ENCODE measurements around the gene ASAP2. TPM values are rescaled to one million over a fixed set of nuclear protein-coding genes. Genes with fewer than 3 reads are reported as not detected.

ASAP2 gene
- total RNA-seq, 1 experiment from 2014 or later, result not detected

- Histone ChIP-seq H3K27ac (ENCODE audit: low read length) (no peak overlapping the region), H3K79me2 (ENCODE audit: low read length) (no peaks in the 10 kb centered on the region), H4K20me1 (ENCODE audit: insufficient read depth, low read depth, low read length) (no peaks in the 10 kb centered on the region), H3K4me3 (ENCODE audit: low read length) (no peak overlapping the region), H3K9me3 (ENCODE audit: low read length) (no peaks in the 10 kb centered on the region), H3K27me3 (ENCODE audit: low read length) (no peaks in the 10 kb centered on the region), H3K9me2 (replicated peaks; ENCODE audit: insufficient read depth, low read length) (no peaks in the 10 kb centered on the region), H3K36me3 (ENCODE audit: insufficient read depth, low read length) (no peaks in the 10 kb centered on the region), H3K9ac (ENCODE audit: low read length) (no peak overlapping the region), H3K4me2 (ENCODE audit: low read depth, low read length, poor library complexity, severe bottlenecking) (no peak overlapping the region), H2AFZ (ENCODE audit: low read length) (no peak overlapping the region), H3K4me1 (ENCODE audit: low read length) (peaks cover 5% of the 10 kb centered on the region; the same call in 1 of the 2 replicates)
- DNase-seq, result no peak
Observed at GRCh38 chr2:9358846-9359245, 152.2 kb downstream of the ASAP2 start.

- Histone ChIP-seq H2AFZ (ENCODE audit: low read length) (no peak overlapping the region), H3K27me3 (ENCODE audit: low read length) (no peaks in the 10 kb centered on the region), H3K4me3 (ENCODE audit: low read length) (no peak overlapping the region), H3K36me3 (ENCODE audit: insufficient read depth, low read length) (no peaks in the 10 kb centered on the region), H3K4me1 (ENCODE audit: low read length) (peaks cover 5% of the 10 kb centered on the region; the same call in 1 of the 2 replicates), H3K9ac (ENCODE audit: low read length) (no peak overlapping the region), H3K4me2 (ENCODE audit: low read depth, low read length, poor library complexity, severe bottlenecking) (no peak overlapping the region), H3K79me2 (ENCODE audit: low read length) (no peaks in the 10 kb centered on the region), H3K27ac (ENCODE audit: low read length) (no peak overlapping the region), H3K9me3 (ENCODE audit: low read length) (no peaks in the 10 kb centered on the region), H4K20me1 (ENCODE audit: insufficient read depth, low read depth, low read length) (no peaks in the 10 kb centered on the region), H3K9me2 (replicated peaks; ENCODE audit: insufficient read depth, low read length) (no peaks in the 10 kb centered on the region)
- DNase-seq, result no peak
Observed at GRCh38 chr2:9359463-9359862, 152.9 kb downstream of the ASAP2 start.

GRCh38 chr2:9360110-9360509, 153.5 kb downstream of the ASAP2 start:
- Histone ChIP-seq H3K9ac (ENCODE audit: low read length) (no peak overlapping the region), H3K4me1 (ENCODE audit: low read length) (peaks cover 5% of the 10 kb centered on the region; the same call in 1 of the 2 replicates), H3K4me3 (ENCODE audit: low read length) (no peak overlapping the region), H3K9me3 (ENCODE audit: low read length) (no peaks in the 10 kb centered on the region), H3K27ac (ENCODE audit: low read length) (no peak overlapping the region), H4K20me1 (ENCODE audit: insufficient read depth, low read depth, low read length) (no peaks in the 10 kb centered on the region), H3K79me2 (ENCODE audit: low read length) (no peaks in the 10 kb centered on the region), H3K9me2 (replicated peaks; ENCODE audit: insufficient read depth, low read length) (no peaks in the 10 kb centered on the region), H3K36me3 (ENCODE audit: insufficient read depth, low read length) (no peaks in the 10 kb centered on the region), H2AFZ (ENCODE audit: low read length) (no peak overlapping the region), H3K4me2 (ENCODE audit: low read depth, low read length, poor library complexity, severe bottlenecking) (no peak overlapping the region), H3K27me3 (ENCODE audit: low read length) (no peaks in the 10 kb centered on the region)
- no peak for DNase-seq

- Histone ChIP-seq H3K79me2 (ENCODE audit: low read length) (no peaks in the 10 kb centered on the region), H3K4me1 (ENCODE audit: low read length) (peaks cover 5% of the 10 kb centered on the region; the same call in 1 of the 2 replicates), H3K27me3 (ENCODE audit: low read length) (no peaks in the 10 kb centered on the region), H3K4me3 (ENCODE audit: low read length) (no peak overlapping the region), H3K9me2 (replicated peaks; ENCODE audit: insufficient read depth, low read length) (no peaks in the 10 kb centered on the region), H3K27ac (ENCODE audit: low read length) (no peak overlapping the region), H2AFZ (ENCODE audit: low read length) (no peak overlapping the region), H4K20me1 (ENCODE audit: insufficient read depth, low read depth, low read length) (no peaks in the 10 kb centered on the region), H3K9me3 (ENCODE audit: low read length) (no peaks in the 10 kb centered on the region), H3K36me3 (ENCODE audit: insufficient read depth, low read length) (no peaks in the 10 kb centered on the region), H3K4me2 (ENCODE audit: low read depth, low read length, poor library complexity, severe bottlenecking) (no peak overlapping the region), H3K9ac (ENCODE audit: low read length) (no peak overlapping the region)
- no peak for DNase-seq
Observed at GRCh38 chr2:9360701-9361100, 154.1 kb downstream of the ASAP2 start.

- Histone ChIP-seq H3K36me3 (ENCODE audit: insufficient read depth, low read length) (no peaks in the 10 kb centered on the region), H3K79me2 (ENCODE audit: low read length) (no peaks in the 10 kb centered on the region), H3K4me1 (ENCODE audit: low read length) (peaks cover 5% of the 10 kb centered on the region; the same call in 1 of the 2 replicates), H3K4me2 (ENCODE audit: low read depth, low read length, poor library complexity, severe bottlenecking) (no peak overlapping the region), H2AFZ (ENCODE audit: low read length) (no peak overlapping the region), H3K27ac (ENCODE audit: low read length) (no peak overlapping the region), H3K27me3 (ENCODE audit: low read length) (no peaks in the 10 kb centered on the region), H3K9me3 (ENCODE audit: low read length) (no peaks in the 10 kb centered on the region), H3K9me2 (replicated peaks; ENCODE audit: insufficient read depth, low read length) (no peaks in the 10 kb centered on the region), H4K20me1 (ENCODE audit: insufficient read depth, low read depth, low read length) (no peaks in the 10 kb centered on the region), H3K9ac (ENCODE audit: low read length) (no peak overlapping the region), H3K4me3 (ENCODE audit: low read length) (no peak overlapping the region)
- no peak for DNase-seq
Observed at GRCh38 chr2:9364373-9364772, 157.8 kb downstream of the ASAP2 start.

- H3K9me3 ChIP-seq (ENCODE audit: low read length), result no peaks in the 10 kb centered on the region
- no peak overlapping the region for H3K9ac ChIP-seq (ENCODE audit: low read length)
Observed at GRCh38 chr2:9364791-9365497, 158.3 kb downstream of the ASAP2 start.

GRCh38 chr2:9365498-9366019, 158.9 kb downstream of the ASAP2 start:
- Histone ChIP-seq H3K79me2 (ENCODE audit: low read length) (no peaks in the 10 kb centered on the region), H3K36me3 (ENCODE audit: insufficient read depth, low read length) (no peaks in the 10 kb centered on the region), H2AFZ (ENCODE audit: low read length) (no peak overlapping the region), H3K9me2 (replicated peaks; ENCODE audit: insufficient read depth, low read length) (no peaks in the 10 kb centered on the region), H3K4me3 (ENCODE audit: low read length) (no peak overlapping the region), H3K4me1 (ENCODE audit: low read length) (peaks cover 5% of the 10 kb centered on the region; the same call in 1 of the 2 replicates), H3K27me3 (ENCODE audit: low read length) (no peaks in the 10 kb centered on the region), H3K27ac (ENCODE audit: low read length) (no peak overlapping the region), H4K20me1 (ENCODE audit: insufficient read depth, low read depth, low read length) (0 out of 2 replicates have a peak, but pooled peaks cover 1% of the 10 kb centered on the region), H3K9me3 (ENCODE audit: low read length) (no peaks in the 10 kb centered on the region), H3K9ac (ENCODE audit: low read length) (no peak overlapping the region), H3K4me2 (ENCODE audit: low read depth, low read length, poor library complexity, severe bottlenecking) (no peak overlapping the region)
- no peak for DNase-seq

More at GRCh38 chr2:9364791-9365497, 158.3 kb downstream of the ASAP2 start:
- H3K9me2 ChIP-seq (replicated peaks; ENCODE audit: insufficient read depth, low read length), result no peaks in the 10 kb centered on the region
- H3K27me3 ChIP-seq (ENCODE audit: low read length), result no peaks in the 10 kb centered on the region
- no peak overlapping the region for H3K4me3 ChIP-seq (ENCODE audit: low read length)
- H3K79me2 ChIP-seq (ENCODE audit: low read length), result no peaks in the 10 kb centered on the region
- no peaks in the 10 kb centered on the region for H4K20me1 ChIP-seq (ENCODE audit: insufficient read depth, low read depth, low read length)
- peaks cover 5% of the 10 kb centered on the region; the same call in 1 of the 2 replicates for H3K4me1 ChIP-seq (ENCODE audit: low read length)
- DNase-seq, result no peak
- no peaks in the 10 kb centered on the region for H3K36me3 ChIP-seq (ENCODE audit: insufficient read depth, low read length)
- no peak overlapping the region for H3K27ac ChIP-seq (ENCODE audit: low read length)
- no peak overlapping the region for H3K4me2 ChIP-seq (ENCODE audit: low read depth, low read length, poor library complexity, severe bottlenecking)
- H2AFZ ChIP-seq (ENCODE audit: low read length), result no peak overlapping the region

- no peaks in the 10 kb centered on the region for H3K79me2 ChIP-seq (ENCODE audit: low read length)
- no peaks in the 10 kb centered on the region for H3K36me3 ChIP-seq (ENCODE audit: insufficient read depth, low read length)
- no peak for DNase-seq
- H3K27me3 ChIP-seq (ENCODE audit: low read length), result no peaks in the 10 kb centered on the region
- H3K9me2 ChIP-seq (replicated peaks; ENCODE audit: insufficient read depth, low read length), result no peaks in the 10 kb centered on the region
- no peak overlapping the region for H2AFZ ChIP-seq (ENCODE audit: low read length)
- no peak overlapping the region for H3K27ac ChIP-seq (ENCODE audit: low read length)
- 0 out of 2 replicates have a peak, but pooled peaks cover 3% of the 10 kb centered on the region for H4K20me1 ChIP-seq (ENCODE audit: insufficient read depth, low read depth, low read length)
- no peaks in the 10 kb centered on the region for H3K9me3 ChIP-seq (ENCODE audit: low read length)
- H3K9ac ChIP-seq (ENCODE audit: low read length), result no peak overlapping the region
- peaks cover 5% of the 10 kb centered on the region; the same call in 1 of the 2 replicates for H3K4me1 ChIP-seq (ENCODE audit: low read length)
- no peak overlapping the region for H3K4me2 ChIP-seq (ENCODE audit: low read depth, low read length, poor library complexity, severe bottlenecking)
- no peak overlapping the region for H3K4me3 ChIP-seq (ENCODE audit: low read length)
Observed at GRCh38 chr2:9366026-9366425, 159.4 kb downstream of the ASAP2 start.

Measured in Karpas-422 (cell line).